Left ventricle myocardium inferior (tissue), 1 donor: Measurements from ENCODE around the gene NET1. TPM values are rescaled to one million over a fixed set of nuclear protein-coding genes. Genes with fewer than 3 reads are reported as not detected.

Source experiments
- DNase-seq: peaks from one replicate; pipeline ENCODE4 v3.0.0-alpha.2; 2020
- H3K27ac ChIP-seq: fragments of 200-600 bp; replicated peaks from 2 replicates; pipeline ENCODE4 v1.8.0; 2021
- H3K27me3 ChIP-seq: fragments of 200-600 bp; 2 replicates; pipeline ENCODE4 v1.8.0; 2021; ENCODE audit warnings: low read depth
- H3K36me3 ChIP-seq: fragments of 200-600 bp; 2 replicates; pipeline ENCODE4 v1.8.0; 2021
- H3K4me1 ChIP-seq: fragments of 200-600 bp; 2 replicates; pipeline ENCODE4 v1.8.0; 2021
- H3K4me3 ChIP-seq: fragments of 200-600 bp; 2 replicates; pipeline ENCODE4 v1.8.0; 2021; ENCODE audit warnings: mild to moderate bottlenecking, moderate library complexity
- H3K9me3 ChIP-seq: fragments of 200-600 bp; replicated peaks from 2 replicates; pipeline ENCODE4 v1.8.0; 2021
- CTCF ChIP-seq: fragments of 200-600 bp; IDR thresholded peaks from 2 replicates; pipeline ENCODE4 v1.8.0; 2021; ENCODE audit warnings: antibody characterized with exemption, mild to moderate bottlenecking, borderline replicate concordance
- intact Hi-C: fragments of 100-400 bp; cut with micrococcal nuclease; formaldehyde crosslinking; loops from one replicate; pipeline ENCODE4 v1.11.0; 2022
- total RNA-seq: library from RNA; stranded (reverse); fragmentation: NEBNext Ultra II Directional; extraction: Animal tissue kit (Norgen Biotek cat#: 25700); gene quantifications from one replicate; pipeline ENCODE4 v1.2.1, GENCODE V29; 2021
- donor health status: DM: no; HTN: yes; CAD: no; lungs with severe emphysema.

NET1 gene
- total RNA-seq, 1 donor from 2014 or later = 11.3 TPM

- H3K36me3 ChIP-seq = peaks cover 9% of the 10 kb centered on the region
- H3K27ac ChIP-seq = no peak overlapping the region
- no peak for DNase-seq
- peaks cover 6% of the 10 kb centered on the region for H3K9me3 ChIP-seq
- intact Hi-C loops = no loop called here
- no peak overlapping the region for H3K4me3 ChIP-seq
- TF ChIP-seq CTCF = no peak
- peaks cover 5% of the 10 kb centered on the region for H3K4me1 ChIP-seq
- H3K27me3 ChIP-seq = no peaks in the 10 kb centered on the region
Observed at GRCh38 chr10:5433182-5433581, 20.8 kb downstream of the NET1 start.

- no peak overlapping the region for H3K27ac ChIP-seq
- H3K9me3 ChIP-seq = peaks cover 6% of the 10 kb centered on the region
- no peak for DNase-seq
- H3K27me3 ChIP-seq = no peaks in the 10 kb centered on the region
- peaks cover 5% of the 10 kb centered on the region for H3K4me1 ChIP-seq
- peaks cover 9% of the 10 kb centered on the region for H3K36me3 ChIP-seq
- intact Hi-C loops = no loop called here
- no peak overlapping the region for H3K4me3 ChIP-seq
- peak; percentile 76 for TF ChIP-seq CTCF
Observed at GRCh38 chr10:5434017-5434753, 21.8 kb downstream of the NET1 start.

GRCh38 chr10:5435328-5435727 lies 23.0 kb downstream of the NET1 start:
- TF ChIP-seq CTCF = no peak
- intact Hi-C loops = no loop called here
- H3K27ac ChIP-seq = no peak overlapping the region
- no peak for DNase-seq
- H3K4me3 ChIP-seq = no peak overlapping the region
- H3K27me3 ChIP-seq = no peaks in the 10 kb centered on the region
- peaks cover 6% of the 10 kb centered on the region for H3K9me3 ChIP-seq
- H3K36me3 ChIP-seq = peaks cover 7% of the 10 kb centered on the region
- H3K4me1 ChIP-seq = peaks cover 5% of the 10 kb centered on the region

- no peaks in the 10 kb centered on the region for H3K27me3 ChIP-seq
- DNase-seq = no peak
- no peaks in the 10 kb centered on the region for H3K9me3 ChIP-seq
- no peak overlapping the region for H3K27ac ChIP-seq
- intact Hi-C loops = no loop called here
- no peaks in the 10 kb centered on the region for H3K36me3 ChIP-seq
- H3K4me1 ChIP-seq = no peaks in the 10 kb centered on the region
- no peak for TF ChIP-seq CTCF
- no peak overlapping the region for H3K4me3 ChIP-seq
Observed at GRCh38 chr10:5440206-5440605, 27.8 kb downstream of the NET1 start.

GRCh38 chr10:5441106-5441505 lies 28.7 kb downstream of the NET1 start:
- intact Hi-C loops = no loop called here

More at GRCh38 chr10:5441106-5441505, 28.7 kb downstream of the NET1 start:
- no peak for TF ChIP-seq CTCF
- Histone ChIP-seq H3K4me1 (peaks cover 6% of the 10 kb centered on the region), H3K27ac (no peak overlapping the region), H3K9me3 (no peaks in the 10 kb centered on the region), H3K27me3 (no peaks in the 10 kb centered on the region), H3K36me3 (no peaks in the 10 kb centered on the region), H3K4me3 (no peak overlapping the region)
- no peak for DNase-seq
